SH-SY5Y (cell line): ENCODE measurements around the gene SLC22A12.

Source experiments
- GATA2 ChIP-seq: IDR thresholded peaks from 2 replicates; pipeline ENCODE4 v1.6.1; 2011; ENCODE audit warnings: mild to moderate bottlenecking, low read depth, low read length
- GATA3 ChIP-seq: IDR thresholded peaks from 2 replicates; pipeline ENCODE4 v1.6.1; 2011; ENCODE audit warnings: low read depth, mild to moderate bottlenecking, low read length, moderate library complexity

The SLC22A12 gene

DNA sequence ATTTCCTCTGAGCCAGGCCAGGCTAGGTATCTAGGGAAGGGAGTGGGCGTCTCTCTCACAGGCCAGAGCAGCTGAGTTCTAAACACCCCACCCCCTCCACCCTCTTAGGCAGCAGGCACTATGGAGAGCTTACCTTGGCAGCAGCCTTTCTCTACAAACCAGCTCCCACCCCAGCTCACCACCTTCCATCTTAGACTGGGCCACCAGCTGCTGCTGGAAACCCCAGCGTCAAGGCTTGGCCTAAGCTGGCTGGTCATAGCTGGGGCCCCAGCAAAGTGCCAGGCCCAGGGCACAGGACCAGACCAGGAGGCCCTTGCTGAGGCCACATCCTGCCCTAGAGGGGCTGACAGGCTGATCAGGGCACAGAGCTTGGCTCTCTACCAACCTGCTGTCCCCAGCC is 20.2 kb downstream of the SLC22A12 start:
- TF ChIP-seq GATA2 (no peak), GATA3 (no peak)

DNA sequence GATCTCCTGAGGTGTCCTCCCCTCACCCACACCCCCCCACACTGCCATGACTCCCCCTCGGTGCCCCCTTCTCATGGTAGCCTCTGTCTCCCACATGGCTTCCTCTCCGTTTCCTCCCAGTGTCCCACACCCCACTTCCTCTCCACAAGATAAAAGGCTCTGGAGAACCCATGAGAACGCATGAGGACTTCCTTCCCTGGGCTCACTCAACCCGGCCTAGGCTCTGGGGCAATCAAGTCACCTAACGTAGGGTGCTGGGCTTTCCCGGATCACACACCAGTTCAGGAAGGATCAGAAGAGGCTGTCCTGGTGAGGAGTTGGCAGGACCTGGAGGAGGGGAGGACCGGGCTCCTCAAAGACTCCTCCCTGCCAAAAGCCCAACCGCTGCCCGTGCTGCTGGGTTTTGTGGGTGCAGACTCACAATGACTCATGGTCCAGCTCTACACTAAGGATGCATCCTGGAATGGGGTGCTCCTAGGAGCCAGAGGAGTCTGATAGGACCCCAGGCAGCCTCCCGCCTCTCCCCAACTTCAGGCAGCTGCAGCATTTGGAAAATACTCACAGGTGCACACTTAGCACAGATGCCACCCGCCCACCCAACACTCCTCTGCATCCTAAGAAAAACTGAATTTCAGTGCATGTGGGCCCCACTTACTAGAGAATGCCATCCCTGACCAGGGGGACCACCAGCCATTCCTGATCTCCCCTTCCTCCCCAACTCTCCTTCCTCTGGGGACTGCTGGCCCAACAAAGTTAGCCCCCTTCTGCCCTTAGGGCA is 21.0 kb downstream of the SLC22A12 start:
- TF ChIP-seq GATA3 (no peak), GATA2 (no peak)

- TF ChIP-seq GATA3 (no peak), GATA2 (no peak)
Measured at GRCh38 chr11:64613648-64614047, 22.6 kb downstream of the SLC22A12 start.

GRCh38 chr11:64614917-64615316 is 23.9 kb downstream of the SLC22A12 start:
- TF ChIP-seq GATA2: no peak
- TF ChIP-seq GATA3: no peak

DNA sequence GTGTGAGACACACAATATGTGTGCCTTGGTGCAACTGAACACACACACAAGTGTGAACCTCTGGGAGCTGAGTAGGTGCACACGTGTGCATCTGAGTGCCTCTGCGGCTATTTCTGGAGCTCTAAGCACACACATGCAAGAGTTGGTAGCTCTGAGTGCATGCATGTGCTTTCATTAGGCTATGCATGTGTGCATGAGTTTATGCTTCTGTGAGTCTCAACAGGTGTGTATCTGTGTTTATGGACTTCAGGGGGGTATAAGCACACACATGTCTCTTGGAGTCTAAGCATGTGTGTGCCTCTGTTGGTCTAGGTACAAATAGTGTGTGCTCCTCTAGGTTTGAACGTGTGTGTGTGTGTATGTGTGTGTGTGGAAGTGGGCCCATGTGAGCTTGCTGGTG is 25.8 kb downstream of the SLC22A12 start:
- TF ChIP-seq GATA3 (no peak), GATA2 (no peak)

GRCh38 chr11:64619196-64619595 is 28.2 kb downstream of the SLC22A12 start:
- TF ChIP-seq GATA3: no peak
- TF ChIP-seq GATA2: no peak

- no peak for TF ChIP-seq GATA2
- no peak for TF ChIP-seq GATA3
Measured at GRCh38 chr11:64619811-64620380, 28.9 kb downstream of the SLC22A12 start.

- TF ChIP-seq GATA3: no peak
- TF ChIP-seq GATA2: no peak
Measured at GRCh38 chr11:64620381-64620971, 29.5 kb downstream of the SLC22A12 start.

GRCh38 chr11:64621283-64622019 is 30.4 kb downstream of the SLC22A12 start:
- TF ChIP-seq GATA3 (no peak), GATA2 (no peak)

DNA sequence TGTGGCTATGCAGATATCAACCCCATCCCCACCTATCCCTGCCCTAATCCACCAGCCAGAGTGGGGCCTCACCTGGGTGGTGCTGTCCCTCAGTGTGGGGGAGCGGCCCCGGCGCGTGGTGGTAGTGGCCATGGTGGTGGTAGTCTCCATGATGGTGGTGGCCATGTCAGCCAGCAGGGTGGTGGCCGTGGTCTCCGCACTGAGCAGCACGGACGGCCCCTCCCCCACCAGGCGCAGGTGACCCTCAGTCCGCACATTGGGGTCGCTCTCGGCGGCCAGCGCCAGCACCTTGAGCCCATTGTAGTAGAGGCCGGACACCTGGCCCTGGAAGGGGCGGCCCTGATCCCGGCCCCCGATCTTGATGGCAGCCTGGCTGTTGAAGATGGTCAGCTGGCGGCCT is 31.7 kb downstream of the SLC22A12 start:
- no peak for TF ChIP-seq GATA3
- no peak for TF ChIP-seq GATA2

- TF ChIP-seq GATA3 (no peak), GATA2 (no peak)
Measured at GRCh38 chr11:64624883-64625481, 34.0 kb downstream of the SLC22A12 start.

DNA sequence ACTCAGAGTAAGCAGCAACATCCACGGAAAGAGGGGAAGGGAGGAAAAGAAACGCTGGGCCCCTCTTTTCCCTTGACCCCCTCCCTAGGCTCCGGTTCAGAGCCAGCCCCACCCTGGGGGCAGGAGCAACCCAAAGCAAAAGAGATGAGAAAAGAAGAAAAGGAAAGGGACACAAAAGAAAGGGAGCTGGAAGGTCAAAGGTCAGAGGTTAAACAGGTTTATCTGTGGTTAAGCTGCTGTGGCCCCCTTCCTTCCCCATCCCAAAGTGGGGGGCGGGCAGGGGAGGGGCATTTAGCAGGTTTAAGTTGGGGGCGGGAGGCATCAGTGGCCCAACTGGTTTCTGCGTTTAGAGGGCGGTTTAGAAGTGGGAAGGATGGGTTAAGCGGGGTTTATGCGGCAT is 35.6 kb downstream of the SLC22A12 start:
- TF ChIP-seq GATA3 (no peak), GATA2 (no peak)

DNA sequence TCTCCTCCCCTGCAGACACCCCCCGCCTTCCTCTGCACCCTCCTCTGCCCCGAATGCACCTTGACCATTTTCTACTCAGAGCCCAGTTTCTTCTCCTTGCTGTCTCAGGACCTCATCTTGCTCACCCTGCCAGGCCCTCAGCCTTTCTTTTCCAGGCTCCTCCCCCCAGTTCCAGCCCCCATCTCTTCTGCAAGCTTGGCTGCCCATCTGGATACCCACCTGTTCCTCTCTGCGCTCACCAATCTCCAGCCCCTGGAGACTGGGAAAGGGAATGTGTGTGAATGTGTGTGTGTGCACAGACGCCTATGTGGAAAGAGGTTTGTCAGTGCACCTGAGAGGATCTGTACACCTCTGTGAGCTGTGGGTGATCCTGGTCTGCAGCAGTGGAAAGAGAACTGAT is 36.4 kb downstream of the SLC22A12 start:
- TF ChIP-seq GATA2: no peak
- no peak for TF ChIP-seq GATA3

DNA sequence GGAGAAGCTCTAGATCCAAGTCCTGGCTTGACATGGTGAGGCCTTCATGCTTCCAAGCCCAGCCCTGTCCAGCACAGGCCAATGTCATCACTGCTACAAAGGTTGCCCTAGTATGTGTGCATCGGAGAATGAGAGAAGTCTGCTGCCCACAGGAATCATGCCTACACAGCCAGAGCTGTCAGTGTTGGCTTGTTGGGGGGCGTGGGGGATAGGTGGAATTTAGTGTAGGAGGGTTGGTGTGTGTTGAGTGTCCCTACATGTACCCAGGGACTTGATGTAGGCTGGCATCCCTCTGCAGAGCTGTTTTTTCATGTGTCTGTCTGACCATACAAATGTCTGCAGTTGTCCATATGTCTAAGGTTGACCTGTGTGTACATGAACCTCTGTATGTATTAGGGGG is 37.6 kb downstream of the SLC22A12 start:
- TF ChIP-seq GATA2 (no peak), GATA3 (no peak)
